HG03571 (cell line): ENCODE data around the gene SLC12A7.
"Not testable (repeated sequence)": the region's sequence is repeated elsewhere in the genome, so short reads cannot be mapped to it uniquely, and the experiment has no call there.

Experiments used
- ATAC-seq: cut with Tn5 transposase; IDR thresholded peaks from one replicate; pipeline ENCODE4 v1.9.1; 2021; ENCODE audit not compliant: unreplicated experiment

Gene SLC12A7

GRCh38 chr5:1083026-1083425, 28.8 kb downstream of the SLC12A7 start:
- ATAC-seq = not testable (repeated sequence)

DNA sequence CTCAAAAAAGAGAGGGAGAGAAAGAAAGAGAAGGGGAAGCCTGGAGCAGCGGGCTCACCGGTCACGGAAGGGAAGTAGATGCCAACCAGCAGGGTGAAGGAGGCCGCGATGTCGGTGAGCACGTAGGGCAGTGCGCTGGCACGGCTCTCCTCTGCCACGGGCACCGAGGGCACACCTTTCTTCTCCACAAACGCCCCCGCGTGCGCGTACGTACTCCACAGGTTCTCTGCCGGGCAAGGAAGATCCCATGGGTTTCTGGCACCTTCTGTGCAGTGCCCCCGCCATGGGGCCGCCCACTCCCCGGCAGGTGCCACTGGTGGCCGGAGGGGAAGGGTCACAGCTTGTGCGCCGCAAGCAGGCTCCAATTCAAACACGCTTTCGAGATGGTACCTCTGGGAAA, 30.3 kb downstream of the SLC12A7 start:
- no peak for ATAC-seq

GRCh38 chr5:1080432-1080831, 31.4 kb downstream of the SLC12A7 start:
- ATAC-seq = no peak

DNA sequence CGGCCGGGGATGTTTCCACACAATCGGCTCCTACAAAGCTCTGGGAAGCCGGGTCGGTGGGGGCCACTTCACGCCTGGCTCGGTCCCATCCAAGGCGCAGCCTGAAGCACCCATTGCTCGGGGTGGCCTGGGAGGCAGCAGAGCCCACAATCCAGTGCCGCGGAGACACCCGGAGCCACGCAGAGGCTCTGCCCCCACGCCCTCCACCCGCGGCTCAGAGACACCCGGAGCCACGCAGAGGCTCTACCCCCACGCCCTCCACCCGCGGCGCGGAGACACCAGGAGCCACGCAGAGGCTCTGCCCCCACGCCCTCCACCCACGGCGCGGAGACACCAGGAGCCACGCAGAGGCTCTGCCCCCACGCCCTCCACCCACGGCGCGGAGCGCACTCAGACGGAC, 31.9 kb downstream of the SLC12A7 start:
- ATAC-seq = no peak

GRCh38 chr5:1079486-1079885, 32.4 kb downstream of the SLC12A7 start:
- ATAC-seq = no peak

- ATAC-seq = no peak
These were observed 33.0 kb downstream of the SLC12A7 start for GRCh38 chr5:1078851-1079250.

DNA sequence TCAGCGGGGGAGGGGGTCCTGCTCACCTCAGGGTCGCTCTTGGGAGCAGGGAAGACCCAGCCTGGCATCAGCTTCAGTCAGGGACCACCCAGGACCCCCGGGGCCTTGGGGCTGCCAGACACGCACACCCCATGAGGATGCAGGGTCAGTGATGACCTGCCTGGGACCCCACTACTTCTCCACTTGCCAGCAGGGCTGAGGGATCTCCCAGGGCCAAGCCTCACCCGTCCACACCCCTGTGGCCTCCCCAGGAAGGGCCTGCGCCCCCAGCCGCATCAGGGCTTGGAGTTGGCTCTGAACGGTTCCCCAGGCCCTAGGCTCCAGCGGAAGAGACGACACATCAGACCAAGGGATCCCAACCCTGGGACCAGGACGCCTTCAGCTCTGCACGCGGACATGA, 33.7 kb downstream of the SLC12A7 start:
- no peak for ATAC-seq

- ATAC-seq = no peak
These were observed 34.3 kb downstream of the SLC12A7 start for GRCh38 chr5:1077491-1078020.

- no peak for ATAC-seq
These were observed 34.8 kb downstream of the SLC12A7 start for GRCh38 chr5:1077026-1077425.

DNA sequence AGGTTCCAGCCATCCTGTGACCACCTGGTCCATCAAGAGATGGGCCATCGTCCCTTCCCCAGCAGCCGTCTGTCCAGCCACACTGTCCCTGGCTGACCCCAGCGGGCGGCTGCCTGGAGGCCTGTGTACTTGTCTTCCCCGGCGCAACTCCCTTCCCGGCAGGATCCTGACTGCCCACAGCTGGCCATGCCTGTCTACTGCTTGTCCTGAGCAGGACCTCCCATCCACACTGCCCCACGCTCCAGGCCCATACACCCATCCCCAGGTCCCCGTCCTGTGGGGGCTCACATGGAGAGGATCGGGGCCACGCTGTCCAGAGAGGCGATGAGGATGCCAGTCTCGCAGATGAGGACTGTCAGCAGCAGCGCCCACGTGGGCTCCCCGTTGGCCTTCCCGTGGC, 35.5 kb downstream of the SLC12A7 start:
- no peak for ATAC-seq

DNA sequence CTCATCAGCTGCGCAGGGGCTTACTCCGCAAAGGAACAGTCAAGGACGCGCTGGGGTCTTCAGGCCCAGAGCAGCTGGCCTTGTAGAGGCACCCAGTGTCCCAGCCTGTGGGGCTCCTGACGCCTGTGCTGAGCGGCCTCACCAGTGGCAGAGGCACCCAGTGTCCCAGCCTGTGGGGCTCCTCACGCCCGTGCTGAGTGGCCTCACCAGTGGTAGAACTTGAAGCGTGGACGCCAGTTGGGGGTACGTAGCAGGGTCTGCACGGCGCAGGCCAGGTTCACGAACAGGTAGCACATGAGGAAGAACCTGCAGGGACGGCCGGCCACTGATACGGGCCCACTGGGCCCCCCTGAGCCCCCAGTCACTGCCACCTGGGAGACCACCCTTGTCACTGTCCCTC, 35.9 kb downstream of the SLC12A7 start:
- no peak for ATAC-seq

DNA sequence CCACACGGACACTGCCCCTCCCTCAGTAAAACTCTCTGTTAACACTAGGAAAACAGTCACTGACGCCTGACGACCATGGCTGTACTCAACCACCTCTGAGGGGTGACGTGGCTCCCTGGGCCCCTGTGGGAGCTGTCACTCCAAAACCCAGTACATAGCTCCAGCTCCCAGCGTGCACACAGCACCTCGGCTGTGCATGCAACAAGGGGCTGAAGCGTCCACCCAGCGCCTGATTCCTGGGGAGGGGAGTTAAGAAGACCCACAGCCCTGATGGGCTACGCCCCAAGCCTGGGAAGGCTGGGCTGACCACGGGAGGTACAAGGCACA, 36.3 kb downstream of the SLC12A7 start:
- ATAC-seq = no peak

DNA sequence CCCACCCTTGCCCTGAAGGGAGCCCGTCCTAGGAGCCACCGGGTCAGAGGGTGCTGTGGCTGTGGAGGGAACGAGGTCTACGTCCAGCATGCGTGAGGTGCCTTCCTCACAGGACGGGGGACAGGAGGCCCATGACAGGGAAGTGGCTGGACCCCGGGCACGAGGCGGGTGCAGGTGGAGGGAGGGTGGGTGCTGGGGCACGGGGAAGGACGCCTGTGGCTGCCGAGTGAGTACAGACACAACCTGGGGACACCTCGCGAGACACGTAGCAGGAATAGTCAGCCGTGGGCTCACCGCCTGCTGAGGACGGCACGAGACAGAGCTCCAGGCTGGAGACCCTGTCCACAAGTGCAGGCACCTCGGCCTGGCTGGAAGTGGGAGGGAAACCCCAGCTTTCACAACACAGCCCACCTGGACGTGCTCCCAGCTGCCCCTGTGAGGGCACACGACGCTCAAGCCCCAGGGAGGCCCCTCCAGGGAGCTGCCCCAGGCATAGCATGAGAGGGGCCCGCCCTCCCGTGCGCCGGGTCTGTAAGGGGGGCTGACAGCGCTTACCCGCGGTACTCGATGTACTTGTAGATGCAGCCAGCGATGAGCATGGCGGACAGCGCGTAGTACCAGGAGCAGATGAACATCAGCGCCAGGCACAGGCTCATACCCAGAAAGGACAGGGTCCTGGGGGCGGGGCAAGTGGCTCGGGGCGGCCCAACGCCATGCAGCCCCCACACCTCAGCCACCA, 36.9 kb downstream of the SLC12A7 start:
- no peak for ATAC-seq

DNA sequence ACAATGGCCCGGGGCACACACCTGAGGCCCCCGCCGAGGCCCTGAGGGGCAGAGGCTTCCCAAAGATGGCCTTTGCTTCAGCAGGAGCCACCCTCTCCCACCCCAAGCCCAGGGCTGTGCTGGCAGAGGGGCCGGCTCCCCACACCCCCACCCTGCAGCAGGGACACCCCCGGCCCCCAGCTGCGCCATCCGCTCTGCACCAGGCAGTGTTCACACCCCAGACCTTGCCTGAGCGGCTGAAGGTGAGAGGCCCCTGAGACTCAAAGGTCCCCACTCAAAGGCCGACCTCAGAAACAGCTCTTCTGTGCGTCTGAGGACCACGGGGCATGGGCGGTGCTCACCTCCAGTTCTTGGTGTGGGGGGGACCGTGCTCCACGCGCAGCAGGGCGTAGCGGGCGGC, 37.6 kb downstream of the SLC12A7 start:
- ATAC-seq = no peak

- ATAC-seq = no peak
These were observed 38.4 kb downstream of the SLC12A7 start for GRCh38 chr5:1073239-1074102.

- ATAC-seq = no peak
These were observed 42.2 kb downstream of the SLC12A7 start for GRCh38 chr5:1069720-1070088.

GRCh38 chr5:1068895-1069719, 42.8 kb downstream of the SLC12A7 start:
- ATAC-seq = no peak

DNA sequence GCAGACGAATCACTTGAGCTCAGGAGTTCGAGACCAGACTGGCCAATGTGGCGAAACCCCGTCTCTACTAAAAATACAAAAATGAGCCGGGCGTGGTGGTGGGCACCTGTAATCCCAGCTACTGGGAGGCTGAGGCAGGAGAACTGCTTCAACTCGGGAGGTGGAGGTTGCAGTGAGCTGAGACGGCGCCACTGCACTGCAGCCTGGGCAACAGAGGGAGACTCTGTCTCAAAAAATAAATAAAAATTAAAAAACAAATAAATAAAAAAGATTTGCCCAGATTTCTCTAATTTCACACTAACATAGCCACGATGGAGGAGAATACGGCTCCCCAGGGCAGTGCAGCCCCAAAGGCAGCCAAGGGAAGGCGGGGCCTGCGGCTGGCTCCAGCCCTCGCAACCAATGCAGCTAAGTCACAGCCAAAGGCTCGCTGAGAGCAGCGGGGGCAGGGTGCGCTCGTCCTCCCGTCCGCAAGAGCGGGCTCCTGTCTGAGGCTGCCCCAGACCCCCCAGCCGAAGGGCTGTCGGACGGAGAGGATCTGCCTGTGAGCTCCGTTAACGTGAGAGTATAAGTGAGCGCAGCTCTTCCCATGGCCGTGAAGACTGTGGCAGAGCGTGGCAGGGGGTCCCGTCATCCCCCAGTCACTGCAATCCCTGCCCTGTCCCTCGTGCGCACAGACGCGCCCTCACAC, 43.5 kb downstream of the SLC12A7 start:
- no peak for ATAC-seq

DNA sequence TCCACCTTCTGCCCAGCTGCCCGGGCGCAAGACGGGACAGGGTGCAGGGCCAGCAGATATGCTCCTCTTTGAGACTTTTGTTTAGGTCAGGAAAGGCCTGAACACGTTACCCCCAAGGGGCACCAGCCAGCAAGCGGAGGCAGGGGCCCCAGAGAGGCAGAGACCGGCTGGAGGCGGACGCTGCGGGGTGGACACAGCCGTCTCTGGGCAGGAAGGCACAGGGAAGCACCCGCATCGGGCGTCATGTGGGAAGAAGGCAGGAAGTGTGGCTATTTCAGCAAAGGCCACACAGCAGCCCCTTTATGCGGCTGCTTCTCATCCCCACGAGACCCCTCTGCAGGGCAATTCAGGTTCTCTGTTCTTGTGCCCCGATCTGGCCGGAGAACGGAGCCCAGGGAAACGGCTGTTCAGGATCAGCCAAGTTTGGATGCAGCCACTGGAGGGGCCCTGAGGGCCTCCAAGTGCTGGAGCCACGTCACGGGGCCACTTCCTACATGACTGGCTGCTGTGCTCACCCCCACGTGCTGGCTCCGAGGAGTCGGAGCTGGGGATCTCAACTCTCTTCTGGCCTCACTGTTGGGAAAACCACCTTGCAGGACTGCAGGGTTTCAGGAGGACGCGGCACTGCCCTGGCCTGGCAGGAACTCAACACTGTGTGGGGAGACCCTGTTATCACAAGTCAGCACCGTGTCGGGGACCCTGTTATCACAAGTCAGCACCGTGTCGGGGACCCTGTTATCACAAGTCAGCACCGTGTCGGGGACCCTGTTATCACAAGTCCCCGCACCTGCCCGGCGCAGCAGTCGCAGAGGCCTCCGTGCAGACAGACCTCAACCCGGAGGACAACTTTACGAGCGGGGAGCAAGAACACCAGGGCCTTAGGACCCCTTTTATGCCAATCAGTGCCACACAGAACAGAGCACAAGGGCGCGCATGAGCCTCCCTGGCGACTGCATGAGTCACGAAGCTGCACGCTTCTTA, 44.4 kb downstream of the SLC12A7 start:
- no peak for ATAC-seq

- ATAC-seq = no peak
These were observed 45.2 kb downstream of the SLC12A7 start for GRCh38 chr5:1066676-1067075.
